Esophagus squamous epithelium (tissue), 4 donors: ENCODE measurements around the gene ACTMAP.

Experiments used
- POLR2A ChIP-seq, 4 donors: fragments of 450-650 bp; IDR thresholded peaks; one replicate each; pipeline ENCODE4 v1.6.1; 2017; ENCODE audit warnings: antibody characterized with exemption in 4 of 4, mild to moderate bottlenecking in 4 of 4, moderate library complexity in 3 of 4
- TF ChIP-seq, protein P1 (sequence below), 6 experiments: fragments of 450-650 bp in 4 of 6; fragments of 200-600 bp in 2 of 6; sonication (generic) in 2 of 6; IDR thresholded peaks; one replicate each; pipeline ENCODE4 v1.5.1; 2016 to 2019; ENCODE audit warnings: antibody characterized with exemption in 6 of 6, mild to moderate bottlenecking in 4 of 6, moderate library complexity in 4 of 6

DNA sequence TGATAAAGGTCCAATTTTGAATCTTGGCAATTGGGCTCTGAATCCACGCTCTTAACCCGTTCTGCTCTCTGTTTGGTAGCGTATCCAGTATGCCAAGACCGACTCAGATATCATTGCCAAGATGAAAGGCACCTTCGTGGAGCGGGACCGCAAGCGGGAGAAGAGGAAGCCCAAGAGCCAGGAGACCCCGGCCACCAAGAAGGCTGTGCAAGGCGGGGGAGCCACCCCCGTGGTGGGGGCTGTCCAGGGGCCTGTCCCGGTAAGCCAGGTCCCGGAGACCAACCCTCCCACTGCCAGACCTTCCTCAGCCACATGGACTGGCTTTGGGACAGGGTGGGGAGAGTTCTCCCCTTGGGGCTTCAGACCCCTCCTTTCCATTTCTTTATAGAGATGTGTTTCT is 9.1 kb upstream of the ACTMAP start:
- TF ChIP-seq, protein P1, sequence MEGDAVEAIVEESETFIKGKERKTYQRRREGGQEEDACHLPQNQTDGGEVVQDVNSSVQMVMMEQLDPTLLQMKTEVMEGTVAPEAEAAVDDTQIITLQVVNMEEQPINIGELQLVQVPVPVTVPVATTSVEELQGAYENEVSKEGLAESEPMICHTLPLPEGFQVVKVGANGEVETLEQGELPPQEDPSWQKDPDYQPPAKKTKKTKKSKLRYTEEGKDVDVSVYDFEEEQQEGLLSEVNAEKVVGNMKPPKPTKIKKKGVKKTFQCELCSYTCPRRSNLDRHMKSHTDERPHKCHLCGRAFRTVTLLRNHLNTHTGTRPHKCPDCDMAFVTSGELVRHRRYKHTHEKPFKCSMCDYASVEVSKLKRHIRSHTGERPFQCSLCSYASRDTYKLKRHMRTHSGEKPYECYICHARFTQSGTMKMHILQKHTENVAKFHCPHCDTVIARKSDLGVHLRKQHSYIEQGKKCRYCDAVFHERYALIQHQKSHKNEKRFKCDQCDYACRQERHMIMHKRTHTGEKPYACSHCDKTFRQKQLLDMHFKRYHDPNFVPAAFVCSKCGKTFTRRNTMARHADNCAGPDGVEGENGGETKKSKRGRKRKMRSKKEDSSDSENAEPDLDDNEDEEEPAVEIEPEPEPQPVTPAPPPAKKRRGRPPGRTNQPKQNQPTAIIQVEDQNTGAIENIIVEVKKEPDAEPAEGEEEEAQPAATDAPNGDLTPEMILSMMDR (IDR thresholded peaks at IDR 0.05), result no peak
- no peak for TF ChIP-seq POLR2A (IDR thresholded peaks at IDR 0.05)
